ENCODE results near the gene MAPK4.

GRCh38 chr18:50656841-50657470 lies 97.1 kb downstream of the MAPK4 start:
- no peak for TF ChIP-seq POLR2A (IDR thresholded peaks at IDR 0.05)
- no peak for TF ChIP-seq CTCF (IDR thresholded peaks at IDR 0.05)

Measured in uterus (tissue), 2 donors.